Measurements from ENCODE around the gene RPS5.
"Not testable (repeated sequence)": the region's sequence is repeated elsewhere in the genome, so short reads cannot be mapped to it uniquely, and the experiment has no call there.

Gene RPS5

DNA sequence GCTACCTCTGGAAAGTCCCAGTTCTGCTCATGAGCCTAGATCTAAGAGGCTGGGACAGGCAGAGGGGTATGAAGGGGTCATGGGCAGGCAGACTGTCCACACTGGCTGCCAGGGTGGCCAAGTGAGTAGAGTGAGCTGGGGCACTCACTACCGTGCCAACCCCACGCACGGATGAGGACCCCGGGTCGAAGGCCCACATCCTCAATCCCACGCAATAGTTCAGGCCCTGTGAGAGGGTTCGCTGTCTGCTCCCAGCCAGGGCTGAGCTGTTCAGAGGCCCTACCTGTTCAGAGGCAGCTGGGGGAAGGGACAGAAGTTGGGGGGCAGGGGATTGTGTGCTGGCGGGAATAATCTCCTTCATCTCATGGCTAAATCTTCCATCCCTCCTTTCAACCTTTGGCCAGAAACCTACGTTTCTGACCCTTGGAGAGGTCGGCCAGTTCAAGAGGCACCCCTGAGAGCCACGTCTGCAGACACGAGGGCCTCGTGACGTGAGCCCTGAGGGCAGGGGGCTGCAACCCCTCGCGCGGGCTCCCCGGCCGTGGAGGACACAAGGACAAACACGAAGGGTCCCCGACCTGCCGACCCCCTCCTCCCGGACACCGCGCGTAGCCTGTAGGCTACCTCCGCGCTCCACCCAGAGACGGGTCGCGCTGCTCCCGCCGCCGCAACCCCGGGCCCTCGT, 1.0 kb upstream of the RPS5 start:
- DNase-seq, result no peak

GRCh38 chr19:58387338-58388174, 487 bp downstream of the RPS5 start:
- DNase-seq, result no peak

DNA sequence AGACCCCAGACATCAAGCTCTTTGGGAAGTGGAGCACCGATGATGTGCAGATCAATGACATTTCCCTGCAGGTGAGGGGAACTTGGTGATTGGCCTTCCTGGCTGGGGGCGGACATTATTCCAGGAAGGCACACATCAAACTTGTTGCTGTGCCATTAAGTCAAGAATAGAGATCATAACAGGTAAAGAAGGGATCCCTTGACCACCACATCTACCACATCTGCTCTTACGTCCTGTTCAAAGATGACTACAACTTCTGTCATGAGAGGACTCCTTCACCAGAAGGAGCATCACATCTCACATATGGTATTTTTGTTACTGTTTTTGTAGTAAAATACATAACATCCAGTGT, 1.1 kb downstream of the RPS5 start:
- no peak for DNase-seq

DNA sequence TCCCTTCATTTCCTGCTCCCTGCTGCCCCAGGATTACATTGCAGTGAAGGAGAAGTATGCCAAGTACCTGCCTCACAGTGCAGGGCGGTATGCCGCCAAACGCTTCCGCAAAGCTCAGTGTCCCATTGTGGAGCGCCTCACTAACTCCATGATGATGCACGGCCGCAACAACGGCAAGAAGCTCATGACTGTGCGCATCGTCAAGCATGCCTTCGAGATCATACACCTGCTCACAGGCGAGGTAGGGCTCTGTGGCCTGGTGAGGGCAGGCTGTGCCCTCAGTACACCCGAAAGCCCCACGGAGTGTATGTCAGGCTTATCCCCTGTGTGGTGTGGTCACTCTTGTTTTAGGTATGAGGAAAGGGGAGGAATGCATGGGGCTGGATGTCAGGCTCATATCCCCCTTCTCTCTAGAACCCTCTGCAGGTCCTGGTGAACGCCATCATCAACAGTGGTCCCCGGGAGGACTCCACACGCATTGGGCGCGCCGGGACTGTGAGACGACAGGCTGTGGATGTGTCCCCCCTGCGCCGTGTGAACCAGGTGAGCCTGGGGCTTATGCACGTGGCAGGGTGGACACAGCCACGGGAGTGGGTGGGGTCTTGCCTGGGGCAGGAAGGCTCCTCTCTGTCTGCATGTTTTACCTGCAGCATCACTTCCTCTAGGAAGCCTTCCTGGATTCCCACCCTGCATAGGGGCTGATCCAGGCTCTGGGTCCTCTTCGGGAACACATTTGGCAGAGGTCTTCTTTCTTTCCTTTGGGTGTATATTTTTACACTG, 6.1 kb downstream of the RPS5 start:
- DNase-seq, result no peak

DNA sequence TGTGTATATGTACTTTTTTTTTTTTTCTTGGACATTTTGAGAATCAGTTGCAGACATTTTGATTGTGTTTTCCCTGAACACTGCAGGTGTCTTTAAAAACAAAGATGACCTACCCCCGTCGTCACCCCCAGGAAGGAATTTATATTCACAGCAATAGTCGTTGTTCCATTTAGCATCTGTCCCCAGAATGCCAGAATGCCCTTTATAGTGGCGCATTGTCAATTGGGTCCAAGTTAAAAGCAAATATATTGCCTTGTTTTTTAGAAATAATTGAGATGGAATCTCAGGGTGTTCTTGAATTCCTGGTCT, 6.6 kb downstream of the RPS5 start:
- no peak for DNase-seq

- DNase-seq, result no peak
Observed at GRCh38 chr19:58394821-58395219, 7.8 kb downstream of the RPS5 start.

- DNase-seq, result no peak
Observed at GRCh38 chr19:58395220-58395978, 8.3 kb downstream of the RPS5 start, which contains the start of gene RNF225. TSS of gene RNF225 (plus strand) at chr19:58395656. CDS start at chr19:58396090, 434 bp downstream.

DNA sequence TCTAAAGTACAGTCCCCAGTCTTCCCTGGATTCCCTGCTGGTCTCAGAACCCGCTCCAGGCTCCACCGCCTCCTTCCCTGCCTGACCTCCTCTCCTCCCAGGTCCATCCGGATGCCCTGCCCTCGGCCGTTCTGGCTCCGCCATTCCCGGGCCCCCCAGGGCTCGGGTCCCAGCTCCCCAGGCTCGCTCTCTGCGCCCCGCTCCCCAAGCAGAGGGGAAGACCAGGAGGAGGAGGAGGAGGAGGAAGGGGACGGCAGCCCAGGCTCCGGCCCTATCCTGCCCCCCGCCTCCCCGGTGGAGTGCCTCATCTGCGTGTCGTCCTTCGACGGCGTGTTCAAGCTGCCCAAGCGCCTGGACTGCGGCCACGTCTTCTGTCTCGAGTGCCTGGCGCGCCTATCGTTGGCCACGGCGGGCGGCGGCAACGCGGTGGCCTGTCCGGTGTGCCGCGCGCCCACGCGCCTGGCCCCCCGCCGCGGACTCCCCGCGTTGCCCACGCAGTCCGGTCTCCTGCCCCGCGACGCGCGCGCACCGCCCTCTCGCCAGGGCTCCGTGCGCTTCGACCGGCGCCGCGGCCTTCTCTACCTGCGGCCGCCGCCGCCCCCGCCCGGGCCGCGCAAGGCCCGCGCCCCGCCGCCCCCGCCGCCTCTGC, 9.0 kb downstream of the RPS5 start:
- no peak for DNase-seq

- no peak for DNase-seq
Observed at GRCh38 chr19:58396691-58397532, 9.8 kb downstream of the RPS5 start.

- no peak for DNase-seq
Observed at GRCh38 chr19:58397533-58398037, 10.5 kb downstream of the RPS5 start.

GRCh38 chr19:58398087-58398486, 11.0 kb downstream of the RPS5 start:
- DNase-seq, result no peak

DNA sequence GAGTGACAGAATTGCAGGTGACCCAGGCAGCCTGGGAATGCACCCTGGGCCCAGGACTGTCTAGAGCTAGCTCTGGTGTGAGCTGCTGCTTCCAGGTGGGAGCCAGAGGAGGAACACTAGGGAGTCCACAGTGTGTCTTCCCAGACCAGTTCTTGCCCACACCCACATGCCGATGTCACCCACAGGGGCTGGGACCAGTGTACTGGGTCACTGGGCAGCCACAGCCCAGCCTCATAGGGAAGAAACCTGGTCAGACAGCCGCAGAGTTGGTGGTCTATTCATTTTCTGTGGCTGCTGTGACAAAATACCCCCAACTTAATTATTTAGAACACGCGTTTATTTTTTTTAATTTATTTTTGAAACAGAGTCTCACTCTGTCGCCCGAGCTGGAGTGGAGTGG, 11.5 kb downstream of the RPS5 start:
- DNase-seq, result no peak

DNA sequence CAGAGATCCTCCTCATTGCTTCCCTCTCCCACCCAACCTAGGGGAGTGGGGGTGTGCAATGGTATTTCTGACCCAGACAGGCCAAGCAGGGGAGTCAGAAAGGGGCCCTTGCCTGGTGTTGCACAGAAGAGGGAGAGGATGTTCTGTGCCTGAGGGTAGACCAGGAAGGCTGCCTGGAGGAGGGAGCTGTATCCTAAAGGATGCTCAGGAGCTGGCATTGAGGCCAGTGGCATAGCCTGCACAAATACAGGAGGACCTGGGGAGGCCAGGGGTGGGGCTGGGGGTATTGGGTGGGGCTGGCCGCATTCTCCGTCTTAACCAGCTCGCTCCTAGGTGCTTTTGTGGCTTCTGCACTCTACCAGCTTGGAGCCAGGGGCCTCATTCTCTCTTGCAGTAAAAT, 12.8 kb downstream of the RPS5 start:
- no peak for DNase-seq

DNA sequence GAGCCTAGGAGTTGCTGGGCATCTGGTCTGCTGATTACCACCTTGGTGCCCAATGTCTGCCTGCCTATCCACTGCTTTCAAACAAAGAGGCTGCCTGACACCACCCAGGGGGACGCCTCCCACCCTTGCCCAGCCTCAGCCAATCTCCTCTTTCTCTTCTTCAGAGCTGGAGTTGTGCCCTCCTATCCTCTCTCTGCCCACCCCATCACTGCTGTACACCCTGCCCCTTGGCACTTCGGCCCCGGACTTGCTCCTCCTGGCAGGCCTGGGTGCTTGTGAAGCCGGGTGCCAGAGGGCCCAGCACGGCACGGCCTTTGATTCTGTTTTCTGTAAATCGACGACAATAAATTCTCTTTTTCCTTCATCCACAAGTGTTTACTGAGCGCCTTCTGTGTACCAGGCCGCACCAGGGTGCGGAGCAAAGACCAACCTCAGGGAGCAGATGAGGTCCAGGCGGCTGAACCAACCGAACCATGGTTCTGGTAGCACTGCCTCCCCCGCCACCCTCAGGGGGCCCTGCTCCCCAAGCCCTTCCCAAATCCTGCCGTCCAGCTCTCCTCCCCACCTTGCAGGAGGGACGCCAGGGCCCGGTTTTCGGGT, 13.3 kb downstream of the RPS5 start:
- no peak for DNase-seq

DNA sequence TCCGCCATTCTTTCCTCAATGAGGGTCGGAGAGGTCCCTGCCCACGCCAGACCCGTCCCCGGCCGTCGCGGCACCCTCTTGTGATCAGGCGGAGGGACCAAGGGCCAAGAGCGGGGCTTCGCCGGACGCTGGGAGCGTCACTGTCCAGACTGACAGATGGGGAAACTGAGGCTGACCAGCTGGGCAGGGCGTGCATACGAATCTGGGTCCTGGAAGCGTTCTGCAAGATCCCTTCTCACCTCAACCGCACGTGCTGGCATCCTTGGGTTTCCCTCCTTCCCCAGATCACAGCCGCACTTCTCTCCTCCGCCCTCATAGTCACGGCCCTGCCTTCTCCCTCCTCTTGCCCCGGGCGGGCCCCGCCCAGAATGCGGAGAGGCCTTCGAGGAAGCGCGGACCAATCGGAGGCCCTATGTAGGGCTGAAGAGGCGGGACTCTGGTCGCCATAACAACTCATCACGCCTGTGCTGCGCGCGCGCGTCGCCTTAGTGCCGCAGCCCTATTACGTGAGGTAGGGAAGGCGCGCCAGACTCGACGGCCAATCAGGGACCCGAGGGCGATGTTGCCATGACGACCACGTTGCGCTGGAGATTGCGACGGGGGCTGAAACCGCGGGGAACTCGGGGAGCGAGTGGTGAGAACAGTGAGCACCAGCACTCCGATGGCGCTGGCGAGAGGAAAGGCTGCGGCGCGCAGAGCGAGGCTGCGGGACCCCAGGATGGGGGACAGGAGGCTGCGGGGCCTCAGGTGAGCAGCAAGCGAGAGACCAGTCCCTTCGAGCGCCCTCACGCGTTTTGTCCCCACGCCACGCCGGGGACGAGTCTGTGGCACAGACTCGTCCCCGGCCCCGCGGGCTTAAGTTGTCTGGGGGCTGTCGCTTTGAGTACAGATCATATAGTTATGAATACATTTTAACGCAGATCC, 14.1 kb downstream of the RPS5 start:
- peak; percentile 99 for DNase-seq

- DNase-seq, result no peak
Observed at GRCh38 chr19:58401840-58402421, 14.9 kb downstream of the RPS5 start.

GRCh38 chr19:58403920-58404478, 16.9 kb downstream of the RPS5 start:
- not testable (repeated sequence) for DNase-seq

- DNase-seq, result no peak
Observed at GRCh38 chr19:58406818-58407657, 20.0 kb downstream of the RPS5 start.
